ENCODE measurements around the gene SLC1A5.

The SLC1A5 gene

GRCh38 chr19:46755853-46756543 is 32.4 kb downstream of the SLC1A5 start:
- no peak for TF ChIP-seq ZFX (IDR thresholded peaks at IDR 0.05)
- no peak for TF ChIP-seq CTCF (conservative IDR thresholded peaks at IDR 0.05)
- no peak overlapping the region for H3K27ac ChIP-seq

- no peak overlapping the region for H3K27ac ChIP-seq
- no peak for TF ChIP-seq ZFX (IDR thresholded peaks at IDR 0.05)
Observed at GRCh38 chr19:46755077-46755852, 33.1 kb downstream of the SLC1A5 start.

- TF ChIP-seq ZFX (IDR thresholded peaks at IDR 0.05) (no peak), CTCF (conservative IDR thresholded peaks at IDR 0.05) (peak; percentile 35)
- H3K27ac ChIP-seq, result no peak overlapping the region
Observed at GRCh38 chr19:46753420-46754155, 34.8 kb downstream of the SLC1A5 start.

- peak; percentile 78 for TF ChIP-seq CTCF (conservative IDR thresholded peaks at IDR 0.05)
- TF ChIP-seq ZFX (IDR thresholded peaks at IDR 0.05), result no peak
Observed at GRCh38 chr19:46748325-46749109, 39.9 kb downstream of the SLC1A5 start.

GRCh38 chr19:46746281-46747057 is 41.9 kb downstream of the SLC1A5 start, which contains the start of gene STRN4:
STRN4 (minus strand) TSS chr19:46746450; CDS start chr19:46746430, 20 bp downstream.
- peak; percentile 33; the same call in 1 of the 2 replicates for TF ChIP-seq ZFX (IDR thresholded peaks at IDR 0.05)
- no peak for TF ChIP-seq CTCF (conservative IDR thresholded peaks at IDR 0.05)
- H3K27ac ChIP-seq, result peak within 1 kb of the TSS; percentile 93

More at GRCh38 chr19:46748325-46749109, 39.9 kb downstream of the SLC1A5 start:
- H3K27ac ChIP-seq, result no peak overlapping the region

- peak; percentile 80 for TF ChIP-seq ZFX (IDR thresholded peaks at IDR 0.05)
- no peak for TF ChIP-seq CTCF (conservative IDR thresholded peaks at IDR 0.05)
- peak within 1 kb of the TSS; percentile 93 for H3K27ac ChIP-seq
Observed at GRCh38 chr19:46745521-46746280, 42.7 kb downstream of the SLC1A5 start, which contains the start of gene FKRP. FKRP (plus strand) TSS chr19:46746057; CDS start chr19:46755451, 9,394 bp downstream.
